ENCODE measurements around the gene CD276. TPM values are rescaled to one million over a fixed set of nuclear protein-coding genes. Genes with fewer than 3 reads are reported as not detected.

The CD276 gene
- total RNA-seq, 1 experiment from 2014 or later: 75.4 TPM

GRCh38 chr15:73658645-73659044 is 25.5 kb upstream of the CD276 start:
- DNase-seq (ENCODE audit: low read depth, low spot score) (no peak), ATAC-seq (no peak)
- H4K20me1 ChIP-seq (ENCODE audit: insufficient read depth): no peaks in the 10 kb centered on the region
- ChIA-PET RAD21 (ENCODE audit: low non-redundant PET in 1 of 2, low total read pairs in 2 of 2, uncharacterized antibody in 2 of 2, unreplicated experiment in 2 of 2) (no interaction called here), POLR2A (no interaction called here), CTCF (no interaction called here)
- H3K9me3 ChIP-seq (ENCODE audit: control insufficient read depth in 1 of 2, insufficient read depth in 1 of 2, low read depth in 1 of 2, low read length in 2 of 2): no peaks in the 10 kb centered on the region
- TF ChIP-seq SRF (IDR thresholded peaks at IDR 0.05; ENCODE audit: low read depth): no peak
- TF ChIP-seq FOSL1 (IDR thresholded peaks at IDR 0.05; ENCODE audit: low read depth): no peak
- TF ChIP-seq EGR1 (IDR thresholded peaks at IDR 0.05; ENCODE audit: low read depth): no peak
- TF ChIP-seq CTCF (IDR thresholded peaks at IDR 0.05 in 2 of 3, conservative IDR thresholded peaks at IDR 0.05 in 1 of 3; ENCODE audit: borderline replicate concordance in 1 of 3, insufficient read depth in 1 of 3, low read depth in 2 of 3, low read length in 2 of 3): no peak
- H3K4me2 ChIP-seq (ENCODE audit: low read length): no peak overlapping the region
- H3K4me1 ChIP-seq (ENCODE audit: control insufficient read depth in 1 of 2, insufficient read depth in 2 of 2, low read length in 2 of 2): no peaks in the 10 kb centered on the region
- H3K9me2 ChIP-seq (ENCODE audit: insufficient read depth): no peaks in the 10 kb centered on the region
- H3K27me3 ChIP-seq (ENCODE audit: insufficient read depth, low read length): no peaks in the 10 kb centered on the region
- no peak overlapping the region for H2AFZ ChIP-seq (ENCODE audit: low read depth, low read length, poor library complexity, severe bottlenecking)
- no TSS peak for BruUV-seq (replicated peaks)
- no peak overlapping the region for H3K9ac ChIP-seq (ENCODE audit: low read length)
- H3K36me3 ChIP-seq (ENCODE audit: control insufficient read depth in 1 of 2, insufficient read depth in 2 of 2, low read length in 2 of 2): no peaks in the 10 kb centered on the region
- intact Hi-C loops (cut with micrococcal nuclease): no loop called here
- no peak overlapping the region for H3K27ac ChIP-seq (ENCODE audit: low read depth, low read length)
- H3K4me3 ChIP-seq (replicated peaks in 1 of 2; ENCODE audit: low read depth in 1 of 2, low read length in 2 of 2): no peak overlapping the region
- H3K79me2 ChIP-seq (ENCODE audit: insufficient read depth, low read length): no peaks in the 10 kb centered on the region

DNA sequence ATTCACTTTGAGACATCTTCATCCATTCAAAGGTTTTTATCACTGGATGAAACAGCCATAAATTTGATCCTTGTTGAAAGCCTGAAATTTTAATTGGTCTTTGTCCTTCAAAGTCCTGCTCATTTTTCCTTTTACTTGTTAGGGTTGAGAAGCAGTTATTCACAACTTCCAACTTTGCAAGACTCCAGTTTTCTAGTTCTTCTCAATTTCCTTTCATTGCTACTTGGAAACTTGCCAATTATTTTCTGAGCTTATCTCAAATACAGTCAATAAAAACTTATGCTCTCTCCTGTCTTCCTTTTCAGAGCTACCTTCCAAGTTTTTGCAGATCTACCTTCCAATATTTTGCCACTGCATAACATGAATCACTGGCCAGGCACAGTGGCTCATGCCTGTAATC is 23.7 kb upstream of the CD276 start:
- DNase-seq (ENCODE audit: low read depth, low spot score) (no peak), ATAC-seq (no peak)
- CTCF ChIA-PET: interaction anchor here (1.0 to 1.7 kb wide), 2 partner anchors 17 to 24 kb away, joined by 3 to 6 read pairs; no protein-coding TSS in a partner anchor
- Histone ChIP-seq H2AFZ (ENCODE audit: low read depth, low read length, poor library complexity, severe bottlenecking) (no peak overlapping the region), H3K9ac (ENCODE audit: low read length) (no peak overlapping the region), H3K9me3 (ENCODE audit: control insufficient read depth in 1 of 2, insufficient read depth in 1 of 2, low read depth in 1 of 2, low read length in 2 of 2) (no peaks in the 10 kb centered on the region), H3K4me1 (ENCODE audit: control insufficient read depth in 1 of 2, insufficient read depth in 2 of 2, low read length in 2 of 2) (no peaks in the 10 kb centered on the region), H3K9me2 (ENCODE audit: insufficient read depth) (no peaks in the 10 kb centered on the region), H3K36me3 (ENCODE audit: control insufficient read depth in 1 of 2, insufficient read depth in 2 of 2, low read length in 2 of 2) (no peaks in the 10 kb centered on the region), H4K20me1 (ENCODE audit: insufficient read depth) (no peaks in the 10 kb centered on the region), H3K27me3 (ENCODE audit: insufficient read depth, low read length) (no peaks in the 10 kb centered on the region), H3K27ac (ENCODE audit: low read depth, low read length) (no peak overlapping the region), H3K4me3 (replicated peaks in 1 of 2; ENCODE audit: low read depth in 1 of 2, low read length in 2 of 2) (no peak overlapping the region), H3K79me2 (ENCODE audit: insufficient read depth, low read length) (no peaks in the 10 kb centered on the region), H3K4me2 (ENCODE audit: low read length) (no peak overlapping the region)
- TF ChIP-seq ZFX (IDR thresholded peaks at IDR 0.05): no peak
- no peak for TF ChIP-seq POLR2AphosphoS5 (IDR thresholded peaks at IDR 0.05; ENCODE audit: low read depth, low read length)
- no TSS peak for BruUV-seq (replicated peaks)
- intact Hi-C loops (cut with micrococcal nuclease): no loop called here
- POLR2A ChIA-PET: no interaction called here
- RAD21 ChIA-PET (ENCODE audit: low non-redundant PET in 1 of 2, low total read pairs in 2 of 2, uncharacterized antibody in 2 of 2, unreplicated experiment in 2 of 2): no interaction called here

Data from HCT116 (cell line).